HEK293 (cell line): Measurements from ENCODE around the gene IGDCC3.

Experiments used
- GLI4 ChIP-seq: fragments of 450-650 bp; formaldehyde crosslinking; IDR thresholded peaks from 2 replicates; pipeline ENCODE4 v1.5.1; 2016; ENCODE audit warnings: missing biosample characterization, missing genetic modification characterization
- GLIS2 ChIP-seq: fragments of 450-650 bp; formaldehyde crosslinking; IDR thresholded peaks from 2 replicates; pipeline ENCODE4 v1.5.1; 2016; ENCODE audit warnings: missing biosample characterization, missing genetic modification characterization
- REPIN1 ChIP-seq: fragments of 450-650 bp; formaldehyde crosslinking; IDR thresholded peaks from 2 replicates; pipeline ENCODE4 v1.5.1; 2017; ENCODE audit warnings: missing biosample characterization, missing genetic modification characterization, low read depth
- SCRT2 ChIP-seq: fragments of 450-650 bp; formaldehyde crosslinking; IDR thresholded peaks from 2 replicates; pipeline ENCODE4 v1.5.1; 2016; ENCODE audit warnings: missing biosample characterization, missing genetic modification characterization
- ZEB2 ChIP-seq: fragments of 450-650 bp; formaldehyde crosslinking; IDR thresholded peaks from 2 replicates; pipeline ENCODE4 v1.5.1; 2016; ENCODE audit warnings: missing biosample characterization, missing genetic modification characterization
- ZNF140 ChIP-seq: fragments of 450-650 bp; formaldehyde crosslinking; IDR thresholded peaks from 2 replicates; pipeline ENCODE4 v1.5.1; 2016; ENCODE audit warnings: missing biosample characterization, missing genetic modification characterization
- ZNF19 ChIP-seq: fragments of 450-650 bp; formaldehyde crosslinking; IDR thresholded peaks from 2 replicates; pipeline ENCODE4; 2016; ENCODE audit warnings: missing biosample characterization, missing genetic modification characterization, low read depth
- ZNF2 ChIP-seq: fragments of 450-650 bp; formaldehyde crosslinking; IDR thresholded peaks from 2 replicates; pipeline ENCODE4 v1.5.1; 2016; ENCODE audit warnings: missing biosample characterization, missing genetic modification characterization
- ZNF274 ChIP-seq, 2 experiments: fragments of 200-500 bp in 1 of 2; fragments of 450-650 bp in 1 of 2; sonication (Bioruptor generic) in 1 of 2; formaldehyde crosslinking in 1 of 2; IDR thresholded peaks; 2 replicates each; pipeline versions ENCODE4 v1.5.1 to v1.6.1; 2014 to 2016; ENCODE audit warnings: borderline replicate concordance in 1 of 2, inconsistent platforms in 1 of 2, low read length in 1 of 2, missing biosample characterization in 1 of 2, missing genetic modification characterization in 1 of 2
- ZNF292 ChIP-seq: fragments of 450-650 bp; formaldehyde crosslinking; IDR thresholded peaks from 2 replicates; pipeline ENCODE4 v1.5.1; 2016; ENCODE audit warnings: low read depth, missing biosample characterization, missing genetic modification characterization, borderline replicate concordance
- ZNF335 ChIP-seq: fragments of 450-650 bp; formaldehyde crosslinking; conservative IDR thresholded peaks from 2 replicates; pipeline ENCODE4 v1.5.1; 2016; ENCODE audit warnings: missing biosample characterization, missing genetic modification characterization
- ZNF341 ChIP-seq: fragments of 450-650 bp; formaldehyde crosslinking; IDR thresholded peaks from 2 replicates; pipeline ENCODE4; 2016; ENCODE audit warnings: low read depth, missing biosample characterization, missing genetic modification characterization
- ZNF394 ChIP-seq: fragments of 450-650 bp; formaldehyde crosslinking; IDR thresholded peaks from 2 replicates; pipeline ENCODE4 v1.5.1; 2016; ENCODE audit warnings: missing biosample characterization, missing genetic modification characterization, mild to moderate bottlenecking, moderate library complexity, borderline replicate concordance
- ZNF48 ChIP-seq: fragments of 450-650 bp; formaldehyde crosslinking; IDR thresholded peaks from 2 replicates; pipeline ENCODE4 v1.5.1; 2016; ENCODE audit warnings: missing biosample characterization, missing genetic modification characterization
- ZNF561 ChIP-seq: fragments of 450-650 bp; IDR thresholded peaks from 2 replicates; pipeline ENCODE4 v1.5.1; 2018; ENCODE audit warnings: missing biosample characterization, missing genetic modification characterization, borderline replicate concordance
- ZNF600 ChIP-seq: fragments of 450-650 bp; formaldehyde crosslinking; IDR thresholded peaks from 2 replicates; pipeline ENCODE4 v1.5.1; 2016; ENCODE audit warnings: missing biosample characterization, missing genetic modification characterization
- ZNF664 ChIP-seq: fragments of 450-650 bp; formaldehyde crosslinking; IDR thresholded peaks from 2 replicates; pipeline ENCODE4 v1.5.1; 2016; ENCODE audit warnings: missing biosample characterization, missing genetic modification characterization
- ZNF701 ChIP-seq: fragments of 450-650 bp; formaldehyde crosslinking; IDR thresholded peaks from 2 replicates; pipeline ENCODE4 v1.5.1; 2016; ENCODE audit warnings: missing biosample characterization, missing genetic modification characterization
- TF ChIP-seq, protein P1 (sequence below): fragments of 450-650 bp; formaldehyde crosslinking; IDR thresholded peaks from 2 replicates; pipeline ENCODE4 v1.5.1; 2016; ENCODE audit warnings: missing biosample characterization, missing genetic modification characterization, borderline replicate concordance
- TF ChIP-seq, protein P2 (sequence below): fragments of 450-650 bp; formaldehyde crosslinking; IDR thresholded peaks from 2 replicates; pipeline ENCODE4; 2016; ENCODE audit warnings: missing biosample characterization, missing genetic modification characterization
- TF ChIP-seq, protein P3 (sequence below): fragments of 450-650 bp; formaldehyde crosslinking; IDR thresholded peaks from 2 replicates; pipeline ENCODE4 v1.5.1; 2017; ENCODE audit warnings: missing biosample characterization, missing genetic modification characterization
- TF ChIP-seq, protein P4 (sequence below): fragments of 450-650 bp; formaldehyde crosslinking; IDR thresholded peaks from 2 replicates; pipeline ENCODE4 v1.5.1; 2016; ENCODE audit warnings: missing biosample characterization, missing genetic modification characterization
- TF ChIP-seq, protein P5 (sequence below): fragments of 450-650 bp; formaldehyde crosslinking; IDR thresholded peaks from 2 replicates; pipeline ENCODE4 v1.5.1; 2017; ENCODE audit warnings: missing biosample characterization, missing genetic modification characterization
- TF ChIP-seq, protein P6 (sequence below): fragments of 450-650 bp; formaldehyde crosslinking; IDR thresholded peaks from 2 replicates; pipeline ENCODE4 v1.5.1; 2016; ENCODE audit warnings: missing biosample characterization, missing genetic modification characterization
- TF ChIP-seq, protein P7 (sequence below): fragments of 450-650 bp; formaldehyde crosslinking; IDR thresholded peaks from 2 replicates; pipeline ENCODE4 v1.5.1; 2017; ENCODE audit warnings: missing biosample characterization, missing genetic modification characterization
- TF ChIP-seq, protein P8 (sequence below): fragments of 450-650 bp; formaldehyde crosslinking; IDR thresholded peaks from 2 replicates; pipeline ENCODE4 v1.5.1; 2016; ENCODE audit warnings: missing biosample characterization, missing genetic modification characterization
- TF ChIP-seq, protein P9 (sequence below): sonication (generic); formaldehyde crosslinking; IDR thresholded peaks from 2 replicates; pipeline ENCODE4 v1.8.1; 2022; ENCODE audit warnings: mild to moderate bottlenecking, moderate library complexity, missing genetic modification reagents

The IGDCC3 gene

DNA sequence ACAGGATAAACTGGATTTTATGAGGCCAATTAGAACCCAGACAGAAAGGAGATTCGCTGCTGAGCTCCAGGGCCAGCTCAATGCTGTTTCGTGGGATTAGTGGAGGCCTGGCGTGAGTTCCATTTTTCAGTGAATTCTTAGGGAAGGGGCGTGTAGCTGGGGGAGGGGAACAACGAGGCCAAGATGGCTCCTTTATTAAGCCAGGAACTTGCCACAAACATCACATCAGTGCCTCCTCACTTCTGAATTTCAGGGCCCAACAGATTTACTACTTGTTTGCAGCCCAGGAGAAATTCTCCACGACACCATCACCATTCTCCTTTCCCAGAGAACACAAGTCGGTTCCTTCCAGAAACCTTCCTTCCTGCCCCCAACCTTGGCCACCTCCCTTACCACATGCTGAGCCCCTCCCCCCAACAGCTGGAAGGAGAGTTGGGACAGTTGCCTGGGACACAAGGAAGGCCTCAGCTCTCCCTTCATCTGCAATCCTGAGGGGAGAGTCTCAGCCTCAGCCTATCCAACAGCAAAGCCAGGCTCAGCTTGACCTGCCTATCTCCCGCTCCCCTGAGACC lies 39.1 kb upstream of the IGDCC3 start (continued):
- TF ChIP-seq GLI4: no peak
- TF ChIP-seq, protein P1, sequence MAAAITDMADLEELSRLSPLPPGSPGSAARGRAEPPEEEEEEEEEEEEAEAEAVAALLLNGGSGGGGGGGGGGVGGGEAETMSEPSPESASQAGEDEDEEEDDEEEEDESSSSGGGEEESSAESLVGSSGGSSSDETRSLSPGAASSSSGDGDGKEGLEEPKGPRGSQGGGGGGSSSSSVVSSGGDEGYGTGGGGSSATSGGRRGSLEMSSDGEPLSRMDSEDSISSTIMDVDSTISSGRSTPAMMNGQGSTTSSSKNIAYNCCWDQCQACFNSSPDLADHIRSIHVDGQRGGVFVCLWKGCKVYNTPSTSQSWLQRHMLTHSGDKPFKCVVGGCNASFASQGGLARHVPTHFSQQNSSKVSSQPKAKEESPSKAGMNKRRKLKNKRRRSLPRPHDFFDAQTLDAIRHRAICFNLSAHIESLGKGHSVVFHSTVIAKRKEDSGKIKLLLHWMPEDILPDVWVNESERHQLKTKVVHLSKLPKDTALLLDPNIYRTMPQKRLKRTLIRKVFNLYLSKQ: no peak
- TF ChIP-seq ZNF341 (tag by site-specific recombination): peak; percentile 79
- no peak for TF ChIP-seq ZNF2
- no peak for TF ChIP-seq ZNF600
- TF ChIP-seq, protein P2, sequence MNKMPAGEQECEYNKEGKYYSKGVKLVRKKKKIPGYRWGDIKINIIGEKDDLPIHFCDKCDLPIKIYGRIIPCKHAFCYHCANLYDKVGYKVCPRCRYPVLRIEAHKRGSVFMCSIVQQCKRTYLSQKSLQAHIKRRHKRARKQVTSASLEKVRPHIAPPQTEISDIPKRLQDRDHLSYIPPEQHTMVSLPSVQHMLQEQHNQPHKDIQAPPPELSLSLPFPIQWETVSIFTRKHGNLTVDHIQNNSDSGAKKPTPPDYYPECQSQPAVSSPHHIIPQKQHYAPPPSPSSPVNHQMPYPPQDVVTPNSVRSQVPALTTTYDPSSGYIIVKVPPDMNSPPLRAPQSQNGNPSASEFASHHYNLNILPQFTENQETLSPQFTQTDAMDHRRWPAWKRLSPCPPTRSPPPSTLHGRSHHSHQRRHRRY: no peak
- TF ChIP-seq ZEB2 (tag by site-specific recombination): no peak
- no peak for TF ChIP-seq ZNF140 (tag by site-specific recombination)
- TF ChIP-seq, protein P3, sequence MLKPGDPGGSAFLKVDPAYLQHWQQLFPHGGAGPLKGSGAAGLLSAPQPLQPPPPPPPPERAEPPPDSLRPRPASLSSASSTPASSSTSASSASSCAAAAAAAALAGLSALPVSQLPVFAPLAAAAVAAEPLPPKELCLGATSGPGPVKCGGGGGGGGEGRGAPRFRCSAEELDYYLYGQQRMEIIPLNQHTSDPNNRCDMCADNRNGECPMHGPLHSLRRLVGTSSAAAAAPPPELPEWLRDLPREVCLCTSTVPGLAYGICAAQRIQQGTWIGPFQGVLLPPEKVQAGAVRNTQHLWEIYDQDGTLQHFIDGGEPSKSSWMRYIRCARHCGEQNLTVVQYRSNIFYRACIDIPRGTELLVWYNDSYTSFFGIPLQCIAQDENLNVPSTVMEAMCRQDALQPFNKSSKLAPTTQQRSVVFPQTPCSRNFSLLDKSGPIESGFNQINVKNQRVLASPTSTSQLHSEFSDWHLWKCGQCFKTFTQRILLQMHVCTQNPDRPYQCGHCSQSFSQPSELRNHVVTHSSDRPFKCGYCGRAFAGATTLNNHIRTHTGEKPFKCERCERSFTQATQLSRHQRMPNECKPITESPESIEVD (tag by site-specific recombination): peak; percentile 89
- no peak for TF ChIP-seq ZNF335
- TF ChIP-seq ZNF561 (tag by site-specific recombination): 0 out of 2 replicates have a peak, but pooled peaks have one; percentile 33
- TF ChIP-seq ZNF701 (tag by site-specific recombination): no peak
- no peak for TF ChIP-seq SCRT2 (tag by site-specific recombination)
- TF ChIP-seq ZNF394: no peak
- TF ChIP-seq, protein P4, sequence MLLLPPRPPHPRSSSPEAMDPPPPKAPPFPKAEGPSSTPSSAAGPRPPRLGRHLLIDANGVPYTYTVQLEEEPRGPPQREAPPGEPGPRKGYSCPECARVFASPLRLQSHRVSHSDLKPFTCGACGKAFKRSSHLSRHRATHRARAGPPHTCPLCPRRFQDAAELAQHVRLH (tag by site-specific recombination): 0 out of 2 replicates have a peak, but pooled peaks have one; percentile 9
- TF ChIP-seq, protein P5, sequence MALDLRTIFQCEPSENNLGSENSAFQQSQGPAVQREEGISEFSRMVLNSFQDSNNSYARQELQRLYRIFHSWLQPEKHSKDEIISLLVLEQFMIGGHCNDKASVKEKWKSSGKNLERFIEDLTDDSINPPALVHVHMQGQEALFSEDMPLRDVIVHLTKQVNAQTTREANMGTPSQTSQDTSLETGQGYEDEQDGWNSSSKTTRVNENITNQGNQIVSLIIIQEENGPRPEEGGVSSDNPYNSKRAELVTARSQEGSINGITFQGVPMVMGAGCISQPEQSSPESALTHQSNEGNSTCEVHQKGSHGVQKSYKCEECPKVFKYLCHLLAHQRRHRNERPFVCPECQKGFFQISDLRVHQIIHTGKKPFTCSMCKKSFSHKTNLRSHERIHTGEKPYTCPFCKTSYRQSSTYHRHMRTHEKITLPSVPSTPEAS (tag by site-specific recombination): no peak
- TF ChIP-seq ZNF48 (tag by site-specific recombination): no peak
- TF ChIP-seq ZNF664 (tag by site-specific recombination): no peak
- TF ChIP-seq, protein P6, sequence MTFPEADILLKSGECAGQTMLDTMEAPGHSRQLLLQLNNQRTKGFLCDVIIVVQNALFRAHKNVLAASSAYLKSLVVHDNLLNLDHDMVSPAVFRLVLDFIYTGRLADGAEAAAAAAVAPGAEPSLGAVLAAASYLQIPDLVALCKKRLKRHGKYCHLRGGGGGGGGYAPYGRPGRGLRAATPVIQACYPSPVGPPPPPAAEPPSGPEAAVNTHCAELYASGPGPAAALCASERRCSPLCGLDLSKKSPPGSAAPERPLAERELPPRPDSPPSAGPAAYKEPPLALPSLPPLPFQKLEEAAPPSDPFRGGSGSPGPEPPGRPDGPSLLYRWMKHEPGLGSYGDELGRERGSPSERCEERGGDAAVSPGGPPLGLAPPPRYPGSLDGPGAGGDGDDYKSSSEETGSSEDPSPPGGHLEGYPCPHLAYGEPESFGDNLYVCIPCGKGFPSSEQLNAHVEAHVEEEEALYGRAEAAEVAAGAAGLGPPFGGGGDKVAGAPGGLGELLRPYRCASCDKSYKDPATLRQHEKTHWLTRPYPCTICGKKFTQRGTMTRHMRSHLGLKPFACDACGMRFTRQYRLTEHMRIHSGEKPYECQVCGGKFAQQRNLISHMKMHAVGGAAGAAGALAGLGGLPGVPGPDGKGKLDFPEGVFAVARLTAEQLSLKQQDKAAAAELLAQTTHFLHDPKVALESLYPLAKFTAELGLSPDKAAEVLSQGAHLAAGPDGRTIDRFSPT: no peak
- TF ChIP-seq ZNF292 (tag by site-specific recombination): no peak
- TF ChIP-seq, protein P7, sequence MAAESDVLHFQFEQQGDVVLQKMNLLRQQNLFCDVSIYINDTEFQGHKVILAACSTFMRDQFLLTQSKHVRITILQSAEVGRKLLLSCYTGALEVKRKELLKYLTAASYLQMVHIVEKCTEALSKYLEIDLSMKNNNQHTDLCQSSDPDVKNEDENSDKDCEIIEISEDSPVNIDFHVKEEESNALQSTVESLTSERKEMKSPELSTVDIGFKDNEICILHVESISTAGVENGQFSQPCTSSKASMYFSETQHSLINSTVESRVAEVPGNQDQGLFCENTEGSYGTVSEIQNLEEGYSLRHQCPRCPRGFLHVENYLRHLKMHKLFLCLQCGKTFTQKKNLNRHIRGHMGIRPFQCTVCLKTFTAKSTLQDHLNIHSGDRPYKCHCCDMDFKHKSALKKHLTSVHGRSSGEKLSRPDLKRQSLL (tag by site-specific recombination): peak; percentile 65; the same call in 1 of the 2 replicates
- TF ChIP-seq GLIS2: peak; percentile 38
- TF ChIP-seq ZNF274 (IDR thresholded peaks at IDR 0.05; ENCODE audit: low read length): no peak
- TF ChIP-seq ZNF274 (tag by site-specific recombination; IDR thresholded peaks at IDR 0.05; ENCODE audit: borderline replicate concordance): no peak
- TF ChIP-seq REPIN1 (tag by site-specific recombination): no peak
- TF ChIP-seq, protein P8, sequence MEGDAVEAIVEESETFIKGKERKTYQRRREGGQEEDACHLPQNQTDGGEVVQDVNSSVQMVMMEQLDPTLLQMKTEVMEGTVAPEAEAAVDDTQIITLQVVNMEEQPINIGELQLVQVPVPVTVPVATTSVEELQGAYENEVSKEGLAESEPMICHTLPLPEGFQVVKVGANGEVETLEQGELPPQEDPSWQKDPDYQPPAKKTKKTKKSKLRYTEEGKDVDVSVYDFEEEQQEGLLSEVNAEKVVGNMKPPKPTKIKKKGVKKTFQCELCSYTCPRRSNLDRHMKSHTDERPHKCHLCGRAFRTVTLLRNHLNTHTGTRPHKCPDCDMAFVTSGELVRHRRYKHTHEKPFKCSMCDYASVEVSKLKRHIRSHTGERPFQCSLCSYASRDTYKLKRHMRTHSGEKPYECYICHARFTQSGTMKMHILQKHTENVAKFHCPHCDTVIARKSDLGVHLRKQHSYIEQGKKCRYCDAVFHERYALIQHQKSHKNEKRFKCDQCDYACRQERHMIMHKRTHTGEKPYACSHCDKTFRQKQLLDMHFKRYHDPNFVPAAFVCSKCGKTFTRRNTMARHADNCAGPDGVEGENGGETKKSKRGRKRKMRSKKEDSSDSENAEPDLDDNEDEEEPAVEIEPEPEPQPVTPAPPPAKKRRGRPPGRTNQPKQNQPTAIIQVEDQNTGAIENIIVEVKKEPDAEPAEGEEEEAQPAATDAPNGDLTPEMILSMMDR (tag by site-specific recombination): no peak
- TF ChIP-seq, protein P9, sequence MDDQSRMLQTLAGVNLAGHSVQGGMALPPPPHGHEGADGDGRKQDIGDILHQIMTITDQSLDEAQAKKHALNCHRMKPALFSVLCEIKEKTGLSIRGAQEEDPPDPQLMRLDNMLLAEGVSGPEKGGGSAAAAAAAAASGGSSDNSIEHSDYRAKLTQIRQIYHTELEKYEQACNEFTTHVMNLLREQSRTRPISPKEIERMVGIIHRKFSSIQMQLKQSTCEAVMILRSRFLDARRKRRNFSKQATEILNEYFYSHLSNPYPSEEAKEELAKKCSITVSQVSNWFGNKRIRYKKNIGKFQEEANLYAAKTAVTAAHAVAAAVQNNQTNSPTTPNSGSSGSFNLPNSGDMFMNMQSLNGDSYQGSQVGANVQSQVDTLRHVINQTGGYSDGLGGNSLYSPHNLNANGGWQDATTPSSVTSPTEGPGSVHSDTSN: no peak
- TF ChIP-seq ZNF19: no peak
